ENCODE results near the gene HLA-B. TPM values are rescaled to one million over a fixed set of nuclear protein-coding genes. Genes with fewer than 3 reads are reported as not detected.

The HLA-B gene
- polyA plus RNA-seq, 2 donors = 168 to 351 TPM

GRCh38 chr6:31355583-31355948 lies 1.4 kb downstream of the HLA-B start:
- Histone ChIP-seq H3K4me3 (ENCODE audit: low read depth in 1 of 2, low read length in 2 of 2) (peak overlapping the region; percentile 72 to 80), H3K36me3 (ENCODE audit: control insufficient read depth in 2 of 2, insufficient read depth in 2 of 2, low read length in 1 of 2) (peaks cover 0 to 14% of the 10 kb centered on the region in 2 donors), H3K27me3 (ENCODE audit: control insufficient read depth in 1 of 2, insufficient read depth in 2 of 2, low read length in 2 of 2) (peaks cover 0 to 3% of the 10 kb centered on the region in 2 donors), H3K4me1 (ENCODE audit: control insufficient read depth in 2 of 2, insufficient read depth in 2 of 2, low read length in 1 of 2) (peaks cover 0 to 9% of the 10 kb centered on the region in 2 donors), H3K9me3 (ENCODE audit: control insufficient read depth in 2 of 2, insufficient read depth in 1 of 2, low read depth in 1 of 2, low read length in 1 of 2) (no peaks in the 10 kb centered on the region), H3K27ac (ENCODE audit: low read depth in 2 of 2, low read length in 1 of 2) (no peak overlapping the region)
- WGBS, 2 donors = 48 to 57% methylated on average over 5 of the region's 5 CpGs

- whole genome bisulfite sequencing, 2 donors = 57 to 63% methylated on average over 11 of the region's 11 CpGs
- H3K4me3 ChIP-seq (ENCODE audit: low read depth in 1 of 2, low read length in 2 of 2) = peak overlapping the region; percentile 72 to 80
- H3K36me3 ChIP-seq (ENCODE audit: control insufficient read depth in 2 of 2, insufficient read depth in 2 of 2, low read length in 1 of 2) = peaks cover 0 to 14% of the 10 kb centered on the region in 2 donors
- H3K9me3 ChIP-seq (ENCODE audit: control insufficient read depth in 2 of 2, insufficient read depth in 1 of 2, low read depth in 1 of 2, low read length in 1 of 2) = no peaks in the 10 kb centered on the region
- peaks cover 0 to 3% of the 10 kb centered on the region in 2 donors for H3K27me3 ChIP-seq (ENCODE audit: control insufficient read depth in 1 of 2, insufficient read depth in 2 of 2, low read length in 2 of 2)
- peaks cover 0 to 9% of the 10 kb centered on the region in 2 donors for H3K4me1 ChIP-seq (ENCODE audit: control insufficient read depth in 2 of 2, insufficient read depth in 2 of 2, low read length in 1 of 2)
- H3K27ac ChIP-seq (ENCODE audit: low read depth in 2 of 2, low read length in 1 of 2) = no peak overlapping the region
These were observed 2.0 kb downstream of the HLA-B start for GRCh38 chr6:31354864-31355582.

GRCh38 chr6:31354158-31354863 lies 2.7 kb downstream of the HLA-B start:
- H3K27ac ChIP-seq (ENCODE audit: low read depth in 2 of 2, low read length in 1 of 2) = peak overlapping the region in 1 of 2 donors; percentile 48
- peak overlapping the region in 1 of 2 donors; percentile 72 for H3K4me3 ChIP-seq (ENCODE audit: low read depth in 1 of 2, low read length in 2 of 2)
- H3K27me3 ChIP-seq (ENCODE audit: control insufficient read depth in 1 of 2, insufficient read depth in 2 of 2, low read length in 2 of 2) = peaks cover 0 to 3% of the 10 kb centered on the region in 2 donors
- 58 to 61% methylated on average over 11 of the region's 11 CpGs for whole genome bisulfite sequencing, 2 donors
- H3K36me3 ChIP-seq (ENCODE audit: control insufficient read depth in 2 of 2, insufficient read depth in 2 of 2, low read length in 1 of 2) = peaks cover 0 to 14% of the 10 kb centered on the region in 2 donors
- peaks cover 0 to 9% of the 10 kb centered on the region in 2 donors for H3K4me1 ChIP-seq (ENCODE audit: control insufficient read depth in 2 of 2, insufficient read depth in 2 of 2, low read length in 1 of 2)
- H3K9me3 ChIP-seq (ENCODE audit: control insufficient read depth in 2 of 2, insufficient read depth in 1 of 2, low read depth in 1 of 2, low read length in 1 of 2) = no peaks in the 10 kb centered on the region

- Histone ChIP-seq H3K36me3 (ENCODE audit: control insufficient read depth in 2 of 2, insufficient read depth in 2 of 2, low read length in 1 of 2) (peaks cover 0 to 14% of the 10 kb centered on the region in 2 donors), H3K27me3 (ENCODE audit: control insufficient read depth in 1 of 2, insufficient read depth in 2 of 2, low read length in 2 of 2) (peaks cover 0 to 3% of the 10 kb centered on the region in 2 donors), H3K9me3 (ENCODE audit: control insufficient read depth in 2 of 2, insufficient read depth in 1 of 2, low read depth in 1 of 2, low read length in 1 of 2) (no peaks in the 10 kb centered on the region), H3K4me1 (ENCODE audit: control insufficient read depth in 2 of 2, insufficient read depth in 2 of 2, low read length in 1 of 2) (peaks cover 0 to 9% of the 10 kb centered on the region in 2 donors), H3K4me3 (ENCODE audit: low read depth in 1 of 2, low read length in 2 of 2) (no peak overlapping the region), H3K27ac (ENCODE audit: low read depth in 2 of 2, low read length in 1 of 2) (no peak overlapping the region)
- WGBS, 2 donors = 63 to 70% methylated on average over 6 of the region's 6 CpGs
These were observed 3.5 kb downstream of the HLA-B start for GRCh38 chr6:31353384-31353945.

- 57 to 72% methylated on average over 6 of the region's 6 CpGs for WGBS, 2 donors
- Histone ChIP-seq H3K36me3 (ENCODE audit: control insufficient read depth in 2 of 2, insufficient read depth in 2 of 2, low read length in 1 of 2) (peaks cover 0 to 14% of the 10 kb centered on the region in 2 donors), H3K4me1 (ENCODE audit: control insufficient read depth in 2 of 2, insufficient read depth in 2 of 2, low read length in 1 of 2) (peaks cover 0 to 9% of the 10 kb centered on the region in 2 donors), H3K27me3 (ENCODE audit: control insufficient read depth in 1 of 2, insufficient read depth in 2 of 2, low read length in 2 of 2) (peaks cover 0 to 3% of the 10 kb centered on the region in 2 donors), H3K9me3 (ENCODE audit: control insufficient read depth in 2 of 2, insufficient read depth in 1 of 2, low read depth in 1 of 2, low read length in 1 of 2) (no peaks in the 10 kb centered on the region), H3K27ac (ENCODE audit: low read depth in 2 of 2, low read length in 1 of 2) (peak overlapping the region in 1 of 2 donors; percentile 4), H3K4me3 (ENCODE audit: low read depth in 1 of 2, low read length in 2 of 2) (no peak overlapping the region)
These were observed 4.1 kb downstream of the HLA-B start for GRCh38 chr6:31352683-31353383.

- H3K4me1 ChIP-seq (ENCODE audit: control insufficient read depth in 2 of 2, insufficient read depth in 2 of 2, low read length in 1 of 2) = peaks cover 0 to 9% of the 10 kb centered on the region in 2 donors
- no peak overlapping the region for H3K27ac ChIP-seq (ENCODE audit: low read depth in 2 of 2, low read length in 1 of 2)
- H3K4me3 ChIP-seq (ENCODE audit: low read depth in 1 of 2, low read length in 2 of 2) = no peak overlapping the region
- H3K27me3 ChIP-seq (ENCODE audit: control insufficient read depth in 1 of 2, insufficient read depth in 2 of 2, low read length in 2 of 2) = peaks cover 0 to 3% of the 10 kb centered on the region in 2 donors
- peaks cover 0 to 14% of the 10 kb centered on the region in 2 donors for H3K36me3 ChIP-seq (ENCODE audit: control insufficient read depth in 2 of 2, insufficient read depth in 2 of 2, low read length in 1 of 2)
- H3K9me3 ChIP-seq (ENCODE audit: control insufficient read depth in 2 of 2, insufficient read depth in 1 of 2, low read depth in 1 of 2, low read length in 1 of 2) = no peaks in the 10 kb centered on the region
- 43 to 53% methylated on average over 8 of the region's 8 CpGs for WGBS, 2 donors
These were observed 4.7 kb downstream of the HLA-B start for GRCh38 chr6:31352310-31352682.

GRCh38 chr6:31351401-31352309 lies 5.3 kb downstream of the HLA-B start:
- Histone ChIP-seq H3K4me3 (ENCODE audit: low read depth in 1 of 2, low read length in 2 of 2) (no peak overlapping the region), H3K27ac (ENCODE audit: low read depth in 2 of 2, low read length in 1 of 2) (no peak overlapping the region), H3K9me3 (ENCODE audit: control insufficient read depth in 2 of 2, insufficient read depth in 1 of 2, low read depth in 1 of 2, low read length in 1 of 2) (no peaks in the 10 kb centered on the region), H3K4me1 (ENCODE audit: control insufficient read depth in 2 of 2, insufficient read depth in 2 of 2, low read length in 1 of 2) (peaks cover 0 to 9% of the 10 kb centered on the region in 2 donors), H3K36me3 (ENCODE audit: control insufficient read depth in 2 of 2, insufficient read depth in 2 of 2, low read length in 1 of 2) (peaks cover 0 to 14% of the 10 kb centered on the region in 2 donors), H3K27me3 (ENCODE audit: control insufficient read depth in 1 of 2, insufficient read depth in 2 of 2, low read length in 2 of 2) (peaks cover 0 to 3% of the 10 kb centered on the region in 2 donors)
- 46 to 55% methylated on average over 8 of the region's 8 CpGs for WGBS, 2 donors

- H3K36me3 ChIP-seq (ENCODE audit: control insufficient read depth in 2 of 2, insufficient read depth in 2 of 2, low read length in 1 of 2) = peaks cover 0 to 14% of the 10 kb centered on the region in 2 donors
- H3K4me3 ChIP-seq (ENCODE audit: low read depth in 1 of 2, low read length in 2 of 2) = no peak overlapping the region
- peaks cover 0 to 9% of the 10 kb centered on the region in 2 donors for H3K4me1 ChIP-seq (ENCODE audit: control insufficient read depth in 2 of 2, insufficient read depth in 2 of 2, low read length in 1 of 2)
- peaks cover 0 to 3% of the 10 kb centered on the region in 2 donors for H3K27me3 ChIP-seq (ENCODE audit: control insufficient read depth in 1 of 2, insufficient read depth in 2 of 2, low read length in 2 of 2)
- WGBS, 2 donors = 11 to 38% methylated on average over 2 to 3 of the region's 3 CpGs
- no peaks in the 10 kb centered on the region for H3K9me3 ChIP-seq (ENCODE audit: control insufficient read depth in 2 of 2, insufficient read depth in 1 of 2, low read depth in 1 of 2, low read length in 1 of 2)
- no peak overlapping the region for H3K27ac ChIP-seq (ENCODE audit: low read depth in 2 of 2, low read length in 1 of 2)
These were observed 6.0 kb downstream of the HLA-B start for GRCh38 chr6:31351033-31351380.
